ENCODE measurements around the gene DNAJC4. TPM values are rescaled to one million over a fixed set of nuclear protein-coding genes. Genes with fewer than 3 reads are reported as not detected.

Gene DNAJC4
- total RNA-seq, 1 donor from 2014 or later: 27.2 TPM

DNA sequence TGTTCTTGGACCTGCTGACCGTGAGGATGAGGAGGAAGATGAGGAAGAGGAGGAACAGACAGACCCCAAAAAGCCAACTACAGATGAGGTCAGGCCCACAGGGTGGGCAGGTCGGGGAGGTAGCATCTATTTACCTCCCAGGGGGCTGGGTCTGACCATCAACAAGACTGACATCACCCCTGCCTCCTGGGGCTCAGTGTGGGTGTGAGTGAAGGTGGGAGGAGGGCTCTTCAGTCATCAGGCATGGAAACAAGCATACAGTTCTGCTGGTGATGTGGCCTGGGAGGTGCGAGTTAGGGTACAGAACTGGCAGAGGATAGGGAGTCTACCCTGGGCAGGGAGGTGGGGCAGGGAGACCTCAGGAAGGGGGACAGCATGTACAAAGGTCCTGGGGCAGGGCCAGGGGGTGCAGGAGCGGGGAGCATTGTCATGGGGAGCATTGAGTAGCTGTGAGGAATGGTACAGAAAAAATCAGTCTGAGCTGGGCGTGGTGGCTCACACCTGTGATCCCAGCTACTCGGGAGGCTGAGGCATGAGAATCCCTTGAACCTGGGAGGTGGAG lies 29.9 kb downstream of the DNAJC4 start:
- TF ChIP-seq, protein P1, sequence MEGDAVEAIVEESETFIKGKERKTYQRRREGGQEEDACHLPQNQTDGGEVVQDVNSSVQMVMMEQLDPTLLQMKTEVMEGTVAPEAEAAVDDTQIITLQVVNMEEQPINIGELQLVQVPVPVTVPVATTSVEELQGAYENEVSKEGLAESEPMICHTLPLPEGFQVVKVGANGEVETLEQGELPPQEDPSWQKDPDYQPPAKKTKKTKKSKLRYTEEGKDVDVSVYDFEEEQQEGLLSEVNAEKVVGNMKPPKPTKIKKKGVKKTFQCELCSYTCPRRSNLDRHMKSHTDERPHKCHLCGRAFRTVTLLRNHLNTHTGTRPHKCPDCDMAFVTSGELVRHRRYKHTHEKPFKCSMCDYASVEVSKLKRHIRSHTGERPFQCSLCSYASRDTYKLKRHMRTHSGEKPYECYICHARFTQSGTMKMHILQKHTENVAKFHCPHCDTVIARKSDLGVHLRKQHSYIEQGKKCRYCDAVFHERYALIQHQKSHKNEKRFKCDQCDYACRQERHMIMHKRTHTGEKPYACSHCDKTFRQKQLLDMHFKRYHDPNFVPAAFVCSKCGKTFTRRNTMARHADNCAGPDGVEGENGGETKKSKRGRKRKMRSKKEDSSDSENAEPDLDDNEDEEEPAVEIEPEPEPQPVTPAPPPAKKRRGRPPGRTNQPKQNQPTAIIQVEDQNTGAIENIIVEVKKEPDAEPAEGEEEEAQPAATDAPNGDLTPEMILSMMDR (conservative IDR thresholded peaks at IDR 0.05): no peak

DNA sequence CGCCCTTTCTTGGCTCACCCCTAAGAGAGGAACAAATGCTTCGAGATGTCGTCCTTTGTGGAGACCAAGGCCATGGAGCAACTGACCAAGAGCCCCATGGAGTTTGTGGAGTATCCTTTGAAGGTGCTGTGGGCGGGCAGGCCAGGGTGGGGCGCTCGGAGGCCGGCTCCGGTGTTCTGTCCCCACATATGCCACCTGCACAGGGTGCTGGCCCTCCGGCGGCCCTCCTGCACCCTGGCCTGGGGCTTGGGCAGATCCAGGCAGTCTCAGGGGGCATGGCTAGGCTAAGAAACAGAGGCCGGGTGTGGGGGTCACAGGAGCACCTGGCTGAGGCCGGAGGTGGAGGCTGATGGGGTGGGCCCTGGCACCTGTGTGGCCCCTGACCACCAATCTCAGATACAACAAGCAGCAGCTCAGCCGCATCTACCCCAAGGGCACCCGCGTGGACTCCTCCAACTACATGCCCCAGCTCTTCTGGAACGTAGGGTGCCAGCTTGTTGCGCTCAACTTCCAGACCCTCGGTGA lies 31.3 kb downstream of the DNAJC4 start:
- Mint-ChIP-seq H3K27me3 (ENCODE audit: low read depth) (no peaks in the 10 kb centered on the region), H3K36me3 (ENCODE audit: low read depth) (peaks cover 15% of the 10 kb centered on the region), H3K27ac (ENCODE audit: unreplicated experiment) (no peak overlapping the region), H3K9me3 (no peaks in the 10 kb centered on the region), H3K4me1 (peaks cover 14% of the 10 kb centered on the region), H3K4me3 (no peak overlapping the region)
- TF ChIP-seq, protein P1 (conservative IDR thresholded peaks at IDR 0.05): no peak
- no peak for DNase-seq (ENCODE audit: low read depth, low spot score)

More for the DNA sequence above, 29.9 kb downstream of the DNAJC4 start:
- no peak for DNase-seq (ENCODE audit: low read depth, low spot score)
- H3K4me3 Mint-ChIP-seq: peak overlapping the region; percentile 41
- peaks cover 14% of the 10 kb centered on the region for H3K4me1 Mint-ChIP-seq
- H3K27me3 Mint-ChIP-seq (ENCODE audit: low read depth): no peaks in the 10 kb centered on the region
- no peaks in the 10 kb centered on the region for H3K9me3 Mint-ChIP-seq
- H3K36me3 Mint-ChIP-seq (ENCODE audit: low read depth): peaks cover 15% of the 10 kb centered on the region
- H3K27ac Mint-ChIP-seq (ENCODE audit: unreplicated experiment): no peak overlapping the region

DNA sequence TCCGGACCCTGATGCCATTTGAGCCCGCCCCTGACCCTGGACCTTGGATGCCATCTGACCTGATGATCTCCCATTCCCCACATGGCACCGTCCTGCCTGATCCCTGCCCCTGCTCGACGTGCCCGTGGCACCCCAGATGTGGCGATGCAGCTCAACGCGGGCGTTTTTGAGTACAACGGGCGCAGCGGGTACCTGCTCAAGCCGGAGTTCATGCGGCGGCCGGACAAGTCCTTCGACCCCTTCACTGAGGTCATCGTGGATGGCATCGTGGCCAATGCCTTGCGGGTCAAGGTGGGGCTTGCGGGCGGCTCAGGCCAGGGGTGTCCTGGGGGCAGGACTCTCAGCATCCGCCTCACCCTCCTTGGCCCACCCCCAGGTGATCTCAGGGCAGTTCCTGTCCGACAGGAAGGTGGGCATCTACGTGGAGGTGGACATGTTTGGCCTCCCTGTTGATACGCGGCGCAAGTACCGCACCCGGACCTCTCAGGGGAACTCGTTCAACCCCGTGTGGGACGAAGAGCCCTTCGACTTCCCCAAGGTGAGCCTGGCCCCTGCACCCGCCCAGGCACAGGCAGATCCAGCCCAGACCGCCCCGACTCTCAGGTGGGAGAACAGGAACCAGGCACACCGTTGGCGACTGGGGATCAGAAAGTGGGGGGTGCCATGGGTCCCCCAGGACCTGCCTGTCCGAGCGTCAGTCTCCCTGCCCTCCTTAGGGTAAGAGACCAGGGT lies 32.1 kb downstream of the DNAJC4 start:
- TF ChIP-seq, protein P1 (conservative IDR thresholded peaks at IDR 0.05): no peak
- no peak for DNase-seq (ENCODE audit: low read depth, low spot score)
- Mint-ChIP-seq H3K9me3 (no peaks in the 10 kb centered on the region), H3K27me3 (ENCODE audit: low read depth) (no peaks in the 10 kb centered on the region), H3K27ac (ENCODE audit: unreplicated experiment) (no peak overlapping the region), H3K4me1 (peaks cover 14% of the 10 kb centered on the region), H3K4me3 (no peak overlapping the region), H3K36me3 (ENCODE audit: low read depth) (peaks cover 15% of the 10 kb centered on the region)

DNA sequence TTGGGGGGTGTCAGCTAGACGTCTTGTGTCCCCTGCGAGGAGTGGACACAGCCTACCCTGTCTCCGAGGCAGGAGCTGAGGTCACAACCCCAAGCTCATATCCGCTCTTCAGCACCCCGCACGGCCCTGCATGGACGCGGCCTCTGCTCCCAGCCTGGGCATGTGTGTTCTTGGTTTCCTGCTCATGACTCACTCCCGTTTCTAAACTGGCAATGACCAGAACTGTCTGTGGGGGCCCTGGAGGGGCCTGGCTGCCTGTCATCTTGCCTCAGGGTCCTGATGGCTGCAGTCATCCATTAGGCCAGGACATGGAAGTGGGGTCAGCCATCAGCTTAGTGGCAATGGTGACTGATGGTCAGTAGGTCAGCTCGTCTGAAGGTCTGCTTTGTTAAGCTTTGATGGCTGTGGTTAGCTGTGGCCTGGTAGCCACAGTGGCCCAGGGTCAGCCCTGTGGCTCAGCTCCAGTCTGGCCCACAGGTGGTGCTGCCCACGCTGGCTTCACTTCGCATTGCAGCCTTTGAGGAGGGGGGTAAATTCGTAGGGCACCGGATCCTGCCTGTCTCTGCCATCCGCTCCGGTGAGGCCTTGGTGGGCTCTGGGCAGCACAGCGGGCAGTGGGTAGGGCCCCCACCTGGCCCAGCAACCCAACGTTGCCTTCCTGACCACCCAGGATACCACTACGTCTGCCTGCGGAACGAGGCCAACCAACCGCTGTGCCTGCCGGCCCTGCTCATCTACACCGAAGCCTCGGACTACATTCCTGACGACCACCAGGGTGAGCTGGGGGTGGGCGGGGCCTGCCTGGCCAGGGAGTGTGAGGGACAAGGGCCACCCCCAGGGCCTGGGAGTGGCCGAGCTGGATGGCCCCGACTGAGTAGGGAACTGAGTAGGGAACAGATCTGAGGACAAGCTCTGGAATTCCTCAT lies 32.9 kb downstream of the DNAJC4 start:
- Mint-ChIP-seq H3K36me3 (ENCODE audit: low read depth) (peaks cover 13% of the 10 kb centered on the region), H3K27ac (ENCODE audit: unreplicated experiment) (peak overlapping the region; percentile 97), H3K9me3 (no peaks in the 10 kb centered on the region), H3K4me3 (peak overlapping the region; percentile 49), H3K4me1 (peaks cover 14% of the 10 kb centered on the region), H3K27me3 (ENCODE audit: low read depth) (no peaks in the 10 kb centered on the region)
- no peak for DNase-seq (ENCODE audit: low read depth, low spot score)
- TF ChIP-seq, protein P1 (conservative IDR thresholded peaks at IDR 0.05): no peak

DNA sequence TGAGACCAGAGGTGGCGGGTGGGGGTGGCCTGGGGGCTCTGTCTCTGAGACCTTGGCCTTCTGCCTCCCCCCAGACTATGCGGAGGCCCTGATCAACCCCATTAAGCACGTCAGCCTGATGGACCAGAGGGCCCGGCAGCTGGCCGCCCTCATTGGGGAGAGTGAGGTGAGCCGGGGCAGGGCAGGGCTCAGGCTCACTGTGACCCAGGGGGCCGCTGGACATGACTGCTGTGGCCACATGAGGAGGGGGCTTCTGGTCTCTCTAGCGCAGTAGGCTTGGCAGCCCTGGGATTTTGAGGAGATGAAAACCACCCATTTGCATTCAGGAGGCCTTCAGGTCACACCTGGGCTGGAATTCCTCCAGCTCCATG lies 33.6 kb downstream of the DNAJC4 start:
- DNase-seq (ENCODE audit: low read depth, low spot score): no peak
- peaks cover 13% of the 10 kb centered on the region for H3K36me3 Mint-ChIP-seq (ENCODE audit: low read depth)

More for the DNA sequence above, 33.6 kb downstream of the DNAJC4 start:
- H3K4me1 Mint-ChIP-seq: peaks cover 18% of the 10 kb centered on the region
- no peaks in the 10 kb centered on the region for H3K9me3 Mint-ChIP-seq
- H3K27ac Mint-ChIP-seq (ENCODE audit: unreplicated experiment): no peak overlapping the region
- no peaks in the 10 kb centered on the region for H3K27me3 Mint-ChIP-seq (ENCODE audit: low read depth)
- peak overlapping the region; percentile 38 for H3K4me3 Mint-ChIP-seq
- TF ChIP-seq, protein P1 (conservative IDR thresholded peaks at IDR 0.05): no peak

Data from neural crest cell (in vitro differentiated cells).